Measurements from ENCODE around the gene NXPH3.
"Not testable (repeated sequence)": the region's sequence is repeated elsewhere in the genome, so short reads cannot be mapped to it uniquely, and the experiment has no call there.

NXPH3 gene
- 0 reads per million in 2 donors for total RNA-seq

- DNase-seq = peak; percentile 58
Measured at GRCh38 chr17:49575679-49576087, at the start of gene NXPH3. Gene NXPH3 (plus strand): TSS chr17:49575871. CDS start chr17:49576220, 349 bp downstream.

- DNase-seq = no peak
Measured at GRCh38 chr17:49527927-49528651, 47.6 kb upstream of the NXPH3 start.

- DNase-seq = no peak
Measured at GRCh38 chr17:49528966-49529365, 46.7 kb upstream of the NXPH3 start.

- no peak for DNase-seq
Measured at GRCh38 chr17:49530118-49530517, 45.6 kb upstream of the NXPH3 start.

- DNase-seq = no peak
Measured at GRCh38 chr17:49543860-49544259, 31.8 kb upstream of the NXPH3 start.

GRCh38 chr17:49545007-49545660, 30.5 kb upstream of the NXPH3 start:
- DNase-seq = no peak

GRCh38 chr17:49545806-49546545, 29.7 kb upstream of the NXPH3 start:
- no peak for DNase-seq

GRCh38 chr17:49546546-49547535, 28.8 kb upstream of the NXPH3 start:
- DNase-seq = no peak

GRCh38 chr17:49547566-49547965, 28.1 kb upstream of the NXPH3 start:
- DNase-seq = no peak

- DNase-seq = no peak
Measured at GRCh38 chr17:49548051-49548505, 27.6 kb upstream of the NXPH3 start.

GRCh38 chr17:49548506-49549310, 27.0 kb upstream of the NXPH3 start:
- no peak for DNase-seq

- no peak for DNase-seq
Measured at GRCh38 chr17:49549311-49549605, 26.4 kb upstream of the NXPH3 start.

GRCh38 chr17:49549691-49550678, 25.7 kb upstream of the NXPH3 start:
- no peak for DNase-seq

GRCh38 chr17:49550764-49551163, 24.9 kb upstream of the NXPH3 start:
- DNase-seq = not testable (repeated sequence)

- DNase-seq = no peak
Measured at GRCh38 chr17:49551221-49552069, 24.2 kb upstream of the NXPH3 start.

- DNase-seq = no peak
Measured at GRCh38 chr17:49552070-49552751, 23.5 kb upstream of the NXPH3 start.

GRCh38 chr17:49553676-49554335, 21.9 kb upstream of the NXPH3 start:
- DNase-seq = no peak
